Measurements from ENCODE around the gene GSTCD.

DNA sequence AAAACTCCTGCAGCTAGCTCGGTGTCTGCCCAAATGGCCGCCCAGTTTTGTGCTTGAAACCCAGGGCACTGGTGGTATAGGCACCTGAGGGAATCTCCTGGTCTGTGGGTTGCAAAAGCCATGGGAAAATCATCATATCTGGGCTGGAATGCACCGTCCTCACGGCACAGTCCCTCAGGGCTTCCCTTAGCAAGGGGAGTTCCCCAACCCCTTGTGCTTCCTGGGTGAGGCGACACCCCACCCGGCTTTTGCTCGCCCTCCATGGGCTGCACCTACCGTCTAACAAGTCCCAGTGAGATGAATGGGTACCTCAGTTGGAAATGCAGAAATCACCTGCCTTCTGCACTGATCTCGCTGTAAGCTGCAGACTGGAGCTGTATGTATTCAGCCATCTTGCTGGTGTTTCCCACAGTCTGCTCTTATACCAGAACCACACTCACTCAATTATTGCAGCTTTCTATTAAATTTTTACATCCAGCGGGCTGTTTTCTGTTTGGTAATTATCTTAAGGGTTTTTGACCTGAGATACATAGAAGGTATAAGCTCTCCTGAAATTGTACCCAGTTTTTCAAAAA, 150.0 kb downstream of the GSTCD start:
- TF ChIP-seq, protein P1, sequence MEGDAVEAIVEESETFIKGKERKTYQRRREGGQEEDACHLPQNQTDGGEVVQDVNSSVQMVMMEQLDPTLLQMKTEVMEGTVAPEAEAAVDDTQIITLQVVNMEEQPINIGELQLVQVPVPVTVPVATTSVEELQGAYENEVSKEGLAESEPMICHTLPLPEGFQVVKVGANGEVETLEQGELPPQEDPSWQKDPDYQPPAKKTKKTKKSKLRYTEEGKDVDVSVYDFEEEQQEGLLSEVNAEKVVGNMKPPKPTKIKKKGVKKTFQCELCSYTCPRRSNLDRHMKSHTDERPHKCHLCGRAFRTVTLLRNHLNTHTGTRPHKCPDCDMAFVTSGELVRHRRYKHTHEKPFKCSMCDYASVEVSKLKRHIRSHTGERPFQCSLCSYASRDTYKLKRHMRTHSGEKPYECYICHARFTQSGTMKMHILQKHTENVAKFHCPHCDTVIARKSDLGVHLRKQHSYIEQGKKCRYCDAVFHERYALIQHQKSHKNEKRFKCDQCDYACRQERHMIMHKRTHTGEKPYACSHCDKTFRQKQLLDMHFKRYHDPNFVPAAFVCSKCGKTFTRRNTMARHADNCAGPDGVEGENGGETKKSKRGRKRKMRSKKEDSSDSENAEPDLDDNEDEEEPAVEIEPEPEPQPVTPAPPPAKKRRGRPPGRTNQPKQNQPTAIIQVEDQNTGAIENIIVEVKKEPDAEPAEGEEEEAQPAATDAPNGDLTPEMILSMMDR (conservative IDR thresholded peaks at IDR 0.05): no peak
- no peak for TF ChIP-seq ZFX (IDR thresholded peaks at IDR 0.05)

All from C4-2B (cell line).